NCI-H82 treated with DMSO at 0.1 percent for 48 hours (cell line): ENCODE results near the gene TMEM126B.

ENCODE experiments used
- DNase-seq: peaks from one replicate; lab custom pipeline; 2025; ENCODE audit not compliant: unreplicated experiment; lab: John Stamatoyannopoulos, UW

The TMEM126B gene

GRCh38 chr11:85682330-85683305, 54.2 kb downstream of the TMEM126B start:
- DNase-seq, result no peak

- DNase-seq, result no peak
Measured at GRCh38 chr11:85685125-85685819, 56.9 kb downstream of the TMEM126B start.

GRCh38 chr11:85685820-85686459, 57.5 kb downstream of the TMEM126B start, which contains the start of gene CCDC89:
Gene CCDC89 (minus strand): TSS chr11:85686195. CDS start chr11:85686130, 65 bp downstream.
- no peak for DNase-seq
